Upper lobe of right lung (tissue), 1 donor: Measurements from ENCODE around the gene FMN1. TPM values are rescaled to one million over a fixed set of nuclear protein-coding genes. Genes with fewer than 3 reads are reported as not detected.
"Not testable (repeated sequence)": the region's sequence is repeated elsewhere in the genome, so short reads cannot be mapped to it uniquely, and the experiment has no call there.

ENCODE experiments used
- ATAC-seq: fragments of 200-7000 bp; cut with Tn5 transposase; one replicate; pipeline ENCODE4 v1.9.1; 2020; ENCODE audit warnings: mild to moderate bottlenecking, moderate library complexity
- DNase-seq: peaks from one replicate; pipeline ENCODE4 v3.0.0-alpha.2; 2020
- H3K27ac ChIP-seq: fragments of 200-600 bp; one replicate; pipeline ENCODE4 v1.8.0; 2022
- H3K27me3 ChIP-seq: fragments of 200-600 bp; one replicate; pipeline ENCODE4 v1.8.0; 2022; ENCODE audit warnings: mild to moderate bottlenecking
- H3K36me3 ChIP-seq: fragments of 200-600 bp; one replicate; pipeline ENCODE4 v1.8.0; 2022
- H3K4me1 ChIP-seq: fragments of 200-600 bp; one replicate; pipeline ENCODE4 v1.8.0; 2022
- H3K4me3 ChIP-seq: fragments of 200-600 bp; one replicate; pipeline ENCODE4 v1.8.0; 2022; ENCODE audit warnings: mild to moderate bottlenecking
- H3K9me3 ChIP-seq: fragments of 200-600 bp; one replicate; pipeline ENCODE4 v1.8.0; 2022
- intact Hi-C: fragments of 100-400 bp; cut with DNase I; formaldehyde crosslinking; loops from one replicate; pipeline ENCODE4 v1.11.0; 2022
- total RNA-seq: library from RNA; stranded (reverse); fragmentation: NEBNext Ultra II Directional; extraction: Animal tissue kit (Norgen Biotek cat#: 25700); gene quantifications from one replicate; pipeline ENCODE4 v1.2.1, GENCODE V29; 2021
- TF ChIP-seq, protein P1 (sequence below): fragments of 200-600 bp; IDR thresholded peaks from one replicate; pipeline ENCODE4 v1.8.0; 2022; ENCODE audit warnings: antibody characterized with exemption
- donor health status: DM: no; HTN: yes; CAD: no; lungs with severe emphysema.

Gene FMN1
- total RNA-seq, 1 donor from 2014 or later = 33.5 TPM

DNA sequence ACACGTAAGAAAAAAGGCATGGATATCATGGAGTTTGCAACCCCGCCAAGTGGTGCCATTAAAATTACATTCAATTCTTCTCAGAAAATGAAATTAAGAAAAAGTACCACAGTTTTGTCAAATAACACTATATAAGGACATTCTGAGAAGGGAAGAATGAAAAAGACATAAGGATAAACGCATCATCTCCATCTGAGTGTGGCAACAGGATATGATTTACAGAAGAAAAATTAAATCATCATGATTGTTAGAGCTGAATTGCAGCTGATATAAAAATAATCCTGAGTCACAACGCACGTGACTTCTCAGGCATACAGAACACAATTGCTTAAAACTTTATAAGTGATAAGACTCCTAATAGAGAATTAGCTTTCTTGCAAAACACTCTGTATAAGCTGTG lies 342.9 kb downstream of the FMN1 start:
- no peak for DNase-seq
- no peak for ATAC-seq
- H3K9me3 ChIP-seq = no peaks in the 10 kb centered on the region
- no peak overlapping the region for H3K4me3 ChIP-seq
- intact Hi-C loops = no loop called here
- H3K27ac ChIP-seq = no peak overlapping the region
- no peaks in the 10 kb centered on the region for H3K4me1 ChIP-seq
- no peaks in the 10 kb centered on the region for H3K27me3 ChIP-seq
- H3K36me3 ChIP-seq = peaks cover 3% of the 10 kb centered on the region
- TF ChIP-seq, protein P1, sequence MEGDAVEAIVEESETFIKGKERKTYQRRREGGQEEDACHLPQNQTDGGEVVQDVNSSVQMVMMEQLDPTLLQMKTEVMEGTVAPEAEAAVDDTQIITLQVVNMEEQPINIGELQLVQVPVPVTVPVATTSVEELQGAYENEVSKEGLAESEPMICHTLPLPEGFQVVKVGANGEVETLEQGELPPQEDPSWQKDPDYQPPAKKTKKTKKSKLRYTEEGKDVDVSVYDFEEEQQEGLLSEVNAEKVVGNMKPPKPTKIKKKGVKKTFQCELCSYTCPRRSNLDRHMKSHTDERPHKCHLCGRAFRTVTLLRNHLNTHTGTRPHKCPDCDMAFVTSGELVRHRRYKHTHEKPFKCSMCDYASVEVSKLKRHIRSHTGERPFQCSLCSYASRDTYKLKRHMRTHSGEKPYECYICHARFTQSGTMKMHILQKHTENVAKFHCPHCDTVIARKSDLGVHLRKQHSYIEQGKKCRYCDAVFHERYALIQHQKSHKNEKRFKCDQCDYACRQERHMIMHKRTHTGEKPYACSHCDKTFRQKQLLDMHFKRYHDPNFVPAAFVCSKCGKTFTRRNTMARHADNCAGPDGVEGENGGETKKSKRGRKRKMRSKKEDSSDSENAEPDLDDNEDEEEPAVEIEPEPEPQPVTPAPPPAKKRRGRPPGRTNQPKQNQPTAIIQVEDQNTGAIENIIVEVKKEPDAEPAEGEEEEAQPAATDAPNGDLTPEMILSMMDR = no peak

- H3K4me1 ChIP-seq = no peaks in the 10 kb centered on the region
- TF ChIP-seq, protein P1 = no peak
- no peak overlapping the region for H3K4me3 ChIP-seq
- H3K9me3 ChIP-seq = no peaks in the 10 kb centered on the region
- ATAC-seq (peak; percentile 71), DNase-seq (no peak)
- no peaks in the 10 kb centered on the region for H3K36me3 ChIP-seq
- intact Hi-C loops = no loop called here
- H3K27ac ChIP-seq = no peak overlapping the region
- no peaks in the 10 kb centered on the region for H3K27me3 ChIP-seq
These were observed 344.5 kb downstream of the FMN1 start for GRCh38 chr15:32849769-32850668.

DNA sequence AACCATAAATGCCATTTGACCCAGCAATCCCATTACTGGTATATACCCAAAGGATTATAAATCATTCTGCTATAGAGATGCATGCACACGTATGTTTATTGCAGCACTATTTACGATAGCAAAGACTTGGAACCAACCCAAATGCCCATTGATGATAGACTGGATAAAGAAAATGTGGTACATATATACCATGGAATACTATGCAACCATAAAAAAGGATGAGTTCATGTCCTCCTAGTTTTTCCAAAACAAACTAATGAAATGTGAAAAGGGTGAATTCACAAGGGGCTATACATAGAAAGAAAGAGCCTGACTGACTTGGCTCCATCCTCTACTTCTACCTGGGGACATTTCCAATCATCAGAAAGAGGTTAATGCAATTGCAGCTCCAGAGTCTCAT lies 347.8 kb downstream of the FMN1 start:
- H3K27me3 ChIP-seq, intact Hi-C loops, H3K9me3 ChIP-seq, H3K36me3 ChIP-seq, DNase-seq, H3K4me1 ChIP-seq, ATAC-seq, H3K4me3 ChIP-seq, H3K27ac ChIP-seq: not testable (repeated sequence)

DNA sequence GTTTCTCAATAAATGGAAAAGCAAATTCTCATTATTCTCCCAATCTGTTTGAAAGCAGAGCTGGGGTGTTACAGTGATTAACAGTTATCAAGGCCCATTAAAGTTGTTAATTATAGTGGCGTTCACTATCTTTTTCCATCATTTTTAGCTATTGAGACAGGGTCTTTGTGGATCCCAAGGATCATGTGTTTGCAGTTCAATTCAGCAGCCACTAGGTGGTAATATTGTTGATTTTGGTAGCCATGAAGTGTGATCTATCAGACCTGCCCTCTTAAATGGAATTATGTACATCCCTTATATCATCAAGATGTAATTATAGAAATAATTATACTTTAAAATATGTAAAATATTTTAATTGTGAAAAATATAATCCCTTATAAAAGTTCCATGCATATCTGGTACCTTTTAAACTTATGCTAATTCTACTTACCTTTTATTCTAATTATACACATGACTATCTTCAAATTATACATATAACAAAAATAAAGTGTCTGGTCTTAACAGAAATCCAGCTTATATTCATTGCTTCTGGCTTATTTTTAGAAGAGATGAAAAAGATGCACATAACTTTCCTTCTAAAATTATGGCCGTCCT lies 350.3 kb downstream of the FMN1 start:
- TF ChIP-seq, protein P1 = peak; percentile 66
- peaks cover 3% of the 10 kb centered on the region for H3K4me1 ChIP-seq
- H3K36me3 ChIP-seq = no peaks in the 10 kb centered on the region
- no peak overlapping the region for H3K27ac ChIP-seq
- intact Hi-C loops = no loop called here
- H3K9me3 ChIP-seq = no peaks in the 10 kb centered on the region
- no peak for ATAC-seq
- no peaks in the 10 kb centered on the region for H3K27me3 ChIP-seq
- no peak for DNase-seq
- H3K4me3 ChIP-seq = no peak overlapping the region

DNA sequence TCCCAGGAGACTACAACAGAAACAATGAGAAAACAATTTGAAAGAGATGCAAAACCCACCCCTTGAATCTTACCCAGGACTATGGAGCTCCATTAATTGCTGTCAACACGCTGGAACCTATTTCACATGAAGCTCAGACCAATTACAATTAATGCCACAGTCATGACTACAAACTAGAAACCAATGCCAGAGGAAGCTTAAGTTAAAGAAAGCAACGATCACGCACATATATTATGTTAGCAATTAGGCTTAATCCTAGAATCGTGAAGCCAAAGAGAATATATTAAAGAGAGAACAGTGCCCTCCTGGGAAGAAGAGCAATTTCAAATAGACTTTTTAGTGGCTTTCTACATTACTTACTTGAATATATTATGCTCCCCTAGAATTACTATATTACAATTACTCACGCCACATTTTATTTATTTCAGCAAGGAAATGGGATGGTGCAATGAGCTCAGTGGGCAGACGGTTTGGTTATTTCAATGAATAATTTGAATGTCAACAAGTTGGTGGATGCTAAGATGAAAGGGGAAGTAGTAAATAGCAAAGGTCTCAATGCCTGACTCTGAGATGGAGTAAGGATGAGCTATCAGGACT lies 351.2 kb downstream of the FMN1 start:
- H3K27ac ChIP-seq = no peak overlapping the region
- H3K9me3 ChIP-seq = no peaks in the 10 kb centered on the region
- peaks cover 5% of the 10 kb centered on the region for H3K4me1 ChIP-seq
- ATAC-seq = no peak
- H3K27me3 ChIP-seq = no peaks in the 10 kb centered on the region
- intact Hi-C loops = no loop called here
- no peak for DNase-seq
- no peak overlapping the region for H3K4me3 ChIP-seq
- TF ChIP-seq, protein P1 = no peak
- H3K36me3 ChIP-seq = no peaks in the 10 kb centered on the region

GRCh38 chr15:32842081-32842480 lies 352.4 kb downstream of the FMN1 start:
- H3K27ac ChIP-seq = no peak overlapping the region
- ATAC-seq (no peak), DNase-seq (no peak)
- peaks cover 5% of the 10 kb centered on the region for H3K4me1 ChIP-seq
- H3K27me3 ChIP-seq = no peaks in the 10 kb centered on the region
- intact Hi-C loops = no loop called here
- TF ChIP-seq, protein P1 = no peak
- no peak overlapping the region for H3K4me3 ChIP-seq
- no peaks in the 10 kb centered on the region for H3K36me3 ChIP-seq
- H3K9me3 ChIP-seq = no peaks in the 10 kb centered on the region
